ENCODE measurements around the gene C1QA. TPM values are rescaled to one million over a fixed set of nuclear protein-coding genes. Genes with fewer than 3 reads are reported as not detected.

The C1QA gene
- total RNA-seq, 1 donor from 2014 or later = not detected

- intact Hi-C loops (cut with micrococcal nuclease) = no loop called here
Measured at GRCh38 chr1:22612671-22613571, 23.5 kb upstream of the C1QA start.

GRCh38 chr1:22613572-22613918, 22.9 kb upstream of the C1QA start:
- intact Hi-C loops (cut with micrococcal nuclease) = no loop called here

DNA sequence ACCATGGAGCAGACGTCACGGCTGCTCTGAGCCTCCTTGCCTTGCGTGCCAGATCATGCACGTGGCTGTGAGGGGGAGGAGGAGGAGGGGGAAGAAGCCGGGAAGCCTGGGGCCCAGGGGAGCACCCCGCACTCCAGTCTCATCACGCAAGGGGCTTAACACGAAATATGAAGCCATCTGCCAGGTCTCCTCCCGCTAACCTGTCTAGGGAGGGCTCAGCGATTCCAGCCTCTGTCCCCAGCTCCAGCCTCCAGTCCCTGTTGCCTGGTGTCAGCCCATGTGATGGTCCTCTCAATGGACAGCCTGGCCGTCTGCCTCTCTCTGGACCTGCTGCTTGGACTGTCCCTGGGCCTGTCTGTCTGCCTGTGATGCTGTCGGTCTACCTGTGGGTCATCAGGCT, 22.5 kb upstream of the C1QA start:
- intact Hi-C loops (cut with micrococcal nuclease) = no loop called here

GRCh38 chr1:22615886-22616285, 20.5 kb upstream of the C1QA start:
- intact Hi-C loops (cut with micrococcal nuclease) = no loop called here

GRCh38 chr1:22616571-22616970, 19.9 kb upstream of the C1QA start:
- intact Hi-C loops (cut with micrococcal nuclease) = no loop called here

- intact Hi-C loops (cut with micrococcal nuclease) = no loop called here
Measured at GRCh38 chr1:22618056-22618455, 18.4 kb upstream of the C1QA start.

DNA sequence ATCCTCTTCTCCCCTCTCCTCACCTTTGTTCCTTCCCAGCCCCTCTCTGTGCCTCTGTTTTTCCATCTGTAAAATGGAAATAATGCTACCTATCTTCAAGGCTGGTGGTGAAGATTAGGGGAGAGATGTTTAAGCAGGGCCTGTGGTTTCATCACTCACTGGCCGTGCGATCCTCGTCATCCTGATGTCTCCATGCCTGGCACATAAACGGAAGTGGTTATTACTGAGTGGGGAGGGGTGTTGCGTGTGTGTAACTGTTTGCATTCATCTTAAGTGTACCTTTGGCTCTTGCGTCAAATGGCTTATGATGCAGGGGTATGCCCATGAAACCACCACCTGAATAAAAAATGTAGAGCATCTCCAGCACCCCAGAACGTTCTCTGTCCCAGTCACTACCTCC, 17.2 kb upstream of the C1QA start:
- intact Hi-C loops (cut with micrococcal nuclease) = no loop called here

DNA sequence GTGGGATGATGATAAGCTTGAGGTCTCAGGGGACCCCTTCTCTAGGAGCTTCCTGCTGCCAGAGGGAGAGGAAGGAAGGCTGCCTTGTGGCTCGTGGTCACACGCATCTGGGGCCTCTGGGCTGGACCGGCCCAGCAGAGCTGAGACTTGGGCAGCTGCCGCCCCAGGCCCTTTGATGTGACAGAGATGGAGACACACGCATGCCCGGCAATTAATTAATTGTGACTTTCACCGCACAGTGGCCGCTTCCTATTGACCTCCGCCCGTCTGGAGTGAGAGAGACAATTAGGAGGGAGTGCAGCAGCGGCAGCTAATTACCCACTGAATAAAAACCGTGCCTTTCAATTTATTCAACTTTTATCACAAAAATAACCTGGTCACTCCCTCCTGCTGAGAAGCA, 16.6 kb upstream of the C1QA start:
- intact Hi-C loops (cut with micrococcal nuclease) = no loop called here

DNA sequence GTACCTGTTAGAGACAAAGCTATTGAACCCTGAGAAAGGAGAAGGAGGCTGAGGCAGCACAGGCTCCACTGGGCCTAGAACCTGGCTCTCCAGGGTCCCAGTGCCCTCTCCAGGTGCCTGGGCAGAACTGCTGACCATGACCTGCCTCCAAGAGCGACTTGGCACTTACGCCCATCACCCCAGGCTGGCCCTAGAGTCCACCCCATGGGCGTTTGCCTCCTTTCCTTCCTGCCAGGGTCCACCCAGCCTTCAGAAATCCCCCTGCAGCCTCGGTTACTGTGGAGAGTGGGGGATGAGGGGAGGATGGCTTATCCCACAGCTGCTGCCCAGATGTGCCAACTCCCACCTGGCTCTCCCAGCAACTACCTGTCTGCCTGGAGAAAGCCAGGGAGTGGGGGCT, 14.7 kb upstream of the C1QA start:
- intact Hi-C loops (cut with micrococcal nuclease) = no loop called here

GRCh38 chr1:22625262-22625925, 11.0 kb upstream of the C1QA start:
- intact Hi-C loops (cut with micrococcal nuclease) = no loop called here

GRCh38 chr1:22626237-22627157, 9.9 kb upstream of the C1QA start:
- intact Hi-C loops (cut with micrococcal nuclease) = no loop called here

- intact Hi-C loops (cut with micrococcal nuclease) = no loop called here
Measured at GRCh38 chr1:22627331-22627730, 9.1 kb upstream of the C1QA start.

DNA sequence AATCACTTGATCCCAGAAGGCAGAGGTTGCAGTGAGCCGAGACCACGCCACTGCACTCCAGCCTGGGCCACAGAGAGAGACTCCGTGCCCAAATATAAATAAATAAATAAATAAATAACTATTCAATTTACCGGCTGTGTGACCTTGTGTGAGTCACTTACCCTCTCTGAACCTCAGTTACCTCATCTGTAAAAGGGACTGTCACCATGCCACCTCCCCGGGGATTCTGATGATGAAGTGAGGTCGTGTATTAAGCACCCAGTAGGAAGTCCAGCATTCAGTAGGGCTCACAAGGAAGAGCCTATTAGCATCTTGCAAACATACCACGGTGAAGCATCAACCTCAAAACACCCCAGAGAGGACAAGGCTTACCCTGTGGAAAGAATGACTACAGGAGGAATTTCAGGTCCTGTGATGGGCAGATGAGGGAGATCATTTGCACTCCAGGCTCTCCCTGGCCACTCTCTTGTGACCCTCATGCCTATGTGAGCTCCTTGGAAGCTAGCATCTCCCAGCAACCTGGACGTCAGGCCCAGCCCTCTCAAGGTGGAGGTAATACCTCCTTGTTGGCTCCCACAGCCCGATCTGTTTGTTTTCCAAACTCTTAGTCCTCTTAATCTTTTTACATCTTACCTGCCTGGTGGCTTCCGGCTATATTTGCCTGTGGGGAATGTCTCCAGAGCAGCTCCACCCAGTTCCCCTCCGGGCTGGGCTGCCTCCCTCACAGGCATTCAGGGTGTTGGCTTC, 7.6 kb upstream of the C1QA start:
- intact Hi-C loops (cut with micrococcal nuclease) = no loop called here

GRCh38 chr1:22629886-22630285, 6.5 kb upstream of the C1QA start:
- intact Hi-C loops (cut with micrococcal nuclease) = no loop called here

DNA sequence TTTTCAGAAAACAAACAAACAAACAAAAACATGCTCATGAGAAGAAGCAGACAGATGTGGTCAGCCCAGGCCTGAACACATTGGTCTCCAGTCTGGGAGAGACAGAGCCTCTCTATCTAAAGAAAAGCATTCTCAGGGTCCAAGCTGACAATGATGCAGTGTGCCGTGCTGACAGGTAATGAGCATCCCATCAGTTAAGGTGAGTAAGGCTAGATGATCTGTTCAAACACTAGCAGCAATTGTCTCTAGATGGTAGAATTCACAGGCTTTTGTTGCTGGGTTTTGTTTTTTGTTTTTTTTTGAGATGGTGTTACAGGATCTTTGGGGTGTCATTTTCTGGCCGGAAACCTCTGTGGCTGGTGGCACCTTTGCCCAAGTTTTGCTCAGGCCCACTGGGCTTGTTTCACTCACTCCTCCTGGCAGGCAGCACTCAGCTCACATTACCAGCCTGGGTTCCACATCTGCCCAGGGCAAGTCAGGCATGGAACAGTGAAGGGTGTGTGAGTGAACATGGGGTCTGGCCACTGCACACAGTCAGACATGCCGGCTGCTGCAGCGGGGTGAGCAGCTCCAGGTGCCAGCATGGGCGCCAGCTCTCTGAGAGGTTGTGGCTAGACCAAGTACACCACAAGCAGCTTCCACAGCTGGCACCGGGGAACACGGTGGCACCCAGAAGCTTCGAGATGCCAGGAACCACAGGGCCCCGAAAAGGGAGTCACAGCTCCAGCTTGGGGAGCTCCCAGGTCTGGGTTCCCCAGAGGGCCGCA, 2.5 kb upstream of the C1QA start:
- intact Hi-C loops (cut with micrococcal nuclease) = no loop called here

GRCh38 chr1:22635436-22635835, 992 bp upstream of the C1QA start:
- intact Hi-C loops (cut with micrococcal nuclease) = no loop called here

GRCh38 chr1:22636927-22637326, 499 bp downstream of the C1QA start:
- intact Hi-C loops (cut with micrococcal nuclease) = no loop called here

- intact Hi-C loops (cut with micrococcal nuclease) = no loop called here
Measured at GRCh38 chr1:22637907-22638445, 1.5 kb downstream of the C1QA start.

DNA sequence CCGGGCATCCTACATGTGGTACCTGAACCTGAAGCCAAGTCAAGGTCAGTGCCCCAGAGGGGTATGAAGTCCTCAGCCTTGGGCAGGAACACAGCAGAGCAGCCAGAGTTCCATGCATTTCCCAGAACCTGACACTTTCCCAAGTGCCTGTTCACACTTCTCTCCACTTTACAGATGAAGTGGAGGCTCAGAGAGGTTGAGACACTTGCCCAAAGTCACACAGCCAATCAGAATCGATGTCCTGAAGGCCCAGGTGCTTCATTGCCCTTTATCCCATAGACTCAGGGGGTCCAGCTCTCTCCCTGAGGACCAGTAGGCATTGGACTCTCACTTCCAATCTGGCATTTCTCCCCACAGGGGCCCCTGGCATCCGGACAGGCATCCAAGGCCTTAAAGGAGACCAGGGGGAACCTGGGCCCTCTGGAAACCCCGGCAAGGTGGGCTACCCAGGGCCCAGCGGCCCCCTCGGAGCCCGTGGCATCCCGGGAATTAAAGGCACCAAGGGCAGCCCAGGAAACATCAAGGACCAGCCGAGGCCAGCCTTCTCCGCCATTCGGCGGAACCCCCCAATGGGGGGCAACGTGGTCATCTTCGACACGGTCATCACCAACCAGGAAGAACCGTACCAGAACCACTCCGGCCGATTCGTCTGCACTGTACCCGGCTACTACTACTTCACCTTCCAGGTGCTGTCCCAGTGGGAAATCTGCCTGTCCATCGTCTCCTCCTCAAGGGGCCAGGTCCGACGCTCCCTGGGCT, 2.2 kb downstream of the C1QA start:
- intact Hi-C loops (cut with micrococcal nuclease) = no loop called here

Measured in T-helper 2 cell treated with Interferon-gamma antibody and Interleukin-4, amounts not matched to agents 100 ng/mL and 5 ng/mL, for 36 hours (primary cell).